Tongue (tissue), 1 donor: Measurements from ENCODE around the gene MOCS2. TPM values are rescaled to one million over a fixed set of nuclear protein-coding genes. Genes with fewer than 3 reads are reported as not detected.

ENCODE experiments used
- total RNA-seq: library from RNA; depleted of rRNA; stranded (reverse); fragments of >200 nt; gene quantifications from one replicate; pipeline ENCODE4 v1.2.3, GENCODE V29; 2014

Gene MOCS2
- total RNA-seq, 1 donor from 2014 or later: 44.6 TPM

Other genes starting within 250 kb of the MOCS2 start
- 26.1 TPM for gene ITGA2, start 120.4 kb downstream of the MOCS2 start, total RNA-seq